Measurements from ENCODE around the gene MAGI2.

DNA sequence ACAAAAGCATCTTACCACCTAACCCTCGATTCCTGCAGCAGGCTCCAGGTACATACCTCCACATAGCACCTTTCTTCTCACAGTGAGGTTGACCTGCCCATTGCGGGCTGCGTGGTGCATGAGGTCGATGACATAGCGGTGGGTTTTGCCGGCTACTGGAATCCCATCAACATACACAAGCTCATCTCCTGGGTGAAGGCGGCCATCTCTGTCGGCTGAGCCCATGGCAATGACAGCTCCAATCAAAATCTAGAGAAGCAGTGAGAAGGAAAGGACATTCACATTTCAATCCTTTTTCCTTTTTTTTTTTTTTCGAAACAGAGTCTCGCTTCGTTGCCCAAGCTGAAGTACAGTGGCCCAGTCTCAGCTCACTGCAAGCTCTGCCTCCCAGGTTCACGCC is 1285.6 kb downstream of the MAGI2 start:
- TF ChIP-seq EZH2 (IDR thresholded peaks at IDR 0.05; ENCODE audit: borderline replicate concordance, low read length): no peak
- TF ChIP-seq, protein P1, sequence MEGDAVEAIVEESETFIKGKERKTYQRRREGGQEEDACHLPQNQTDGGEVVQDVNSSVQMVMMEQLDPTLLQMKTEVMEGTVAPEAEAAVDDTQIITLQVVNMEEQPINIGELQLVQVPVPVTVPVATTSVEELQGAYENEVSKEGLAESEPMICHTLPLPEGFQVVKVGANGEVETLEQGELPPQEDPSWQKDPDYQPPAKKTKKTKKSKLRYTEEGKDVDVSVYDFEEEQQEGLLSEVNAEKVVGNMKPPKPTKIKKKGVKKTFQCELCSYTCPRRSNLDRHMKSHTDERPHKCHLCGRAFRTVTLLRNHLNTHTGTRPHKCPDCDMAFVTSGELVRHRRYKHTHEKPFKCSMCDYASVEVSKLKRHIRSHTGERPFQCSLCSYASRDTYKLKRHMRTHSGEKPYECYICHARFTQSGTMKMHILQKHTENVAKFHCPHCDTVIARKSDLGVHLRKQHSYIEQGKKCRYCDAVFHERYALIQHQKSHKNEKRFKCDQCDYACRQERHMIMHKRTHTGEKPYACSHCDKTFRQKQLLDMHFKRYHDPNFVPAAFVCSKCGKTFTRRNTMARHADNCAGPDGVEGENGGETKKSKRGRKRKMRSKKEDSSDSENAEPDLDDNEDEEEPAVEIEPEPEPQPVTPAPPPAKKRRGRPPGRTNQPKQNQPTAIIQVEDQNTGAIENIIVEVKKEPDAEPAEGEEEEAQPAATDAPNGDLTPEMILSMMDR (conservative IDR thresholded peaks at IDR 0.05 in 1 of 2, IDR thresholded peaks at IDR 0.05 in 1 of 2; ENCODE audit: extremely low read depth in 1 of 2, insufficient read depth in 1 of 2, low read depth in 1 of 2, low read length in 2 of 2): no peak
